ENCODE results near the gene GRIPAP1. TPM values are rescaled to one million over a fixed set of nuclear protein-coding genes. Genes with fewer than 3 reads are reported as not detected.

GRIPAP1 gene
- total and polyA plus RNA-seq, 2 of the 13 experiments (the other 11 are each of a cell fraction or from before 2014, with no cell fraction given) = 16.1 to 22.6 TPM

GRCh38 chrX:48956728-48957414 lies 45.2 kb downstream of the GRIPAP1 start (continued):
- TF ChIP-seq RXRA (CRISPR knock-in tag; IDR thresholded peaks at IDR 0.05) (no peak), SOX13 (IDR thresholded peaks at IDR 0.05) (no peak), SOX13 (CRISPR knock-in tag; conservative IDR thresholded peaks at IDR 0.05 in 1 of 2, IDR thresholded peaks at IDR 0.05 in 1 of 2) (no peak)

GRCh38 chrX:48948589-48948988 lies 53.5 kb downstream of the GRIPAP1 start:
- Histone ChIP-seq H3K9ac (ENCODE audit: insufficient read depth, low read depth, low read length) (no peak overlapping the region), H3K4me2 (ENCODE audit: low read depth, low read length) (no peak overlapping the region), H3K4me1 (ENCODE audit: insufficient read depth, low read length) (peaks cover 15% of the 10 kb centered on the region), H3K79me2 (ENCODE audit: insufficient read depth, low read length) (peaks cover 32% of the 10 kb centered on the region), H3K27me3 (ENCODE audit: control insufficient read depth in 1 of 2, insufficient read depth in 2 of 2, low read length in 2 of 2) (no peaks in the 10 kb centered on the region), H2AFZ (ENCODE audit: low read length) (no peak overlapping the region), H3K4me3 (replicated peaks in 1 of 3; ENCODE audit: insufficient read depth in 1 of 3, low read depth in 2 of 3, low read length in 3 of 3) (no peak overlapping the region), H3K9me3 (ENCODE audit: low read length) (no peaks in the 10 kb centered on the region), H4K20me1 (ENCODE audit: insufficient read depth, low read length) (peaks cover 4% of the 10 kb centered on the region; the same call in 1 of the 2 replicates), H3K27ac (ENCODE audit: extremely low read length, insufficient read depth, low read length) (no peak overlapping the region), H3K36me3 (replicated peaks in 1 of 2; ENCODE audit: control insufficient read depth in 1 of 2, insufficient read depth in 2 of 2, low read length in 2 of 2) (no peaks in the 10 kb centered on the region)
- no peak for FAIRE-seq
- ATAC-seq = no peak
- intact Hi-C loops (cut with micrococcal nuclease; ENCODE audit: unreplicated experiment) (loop anchor here (5.0 kb wide), 1 partner anchor 186 kb away; the partner anchor contains the start of gene GLOD5), in situ Hi-C loops (cut with HindIII; ENCODE audit: extremely low pct_ligation_motif_present, low pct_unique_long_range_greater_than_20kb) (no loop called here)
- ChIA-PET POLR2A (no interaction called here), CTCF (ENCODE audit: low intra/inter-chr PET ratio, low total read pairs) (no interaction called here)
- no peak for DNase-seq (ENCODE audit: low spot score)
- no CpG with 5 or more reads among the region's 1 CpG for whole genome bisulfite sequencing (ENCODE audit: low lambda C conversion rate)
- TF ChIP-seq ZMYM2 (CRISPR knock-in tag; IDR thresholded peaks at IDR 0.05) (no peak), TGIF2 (CRISPR knock-in tag; IDR thresholded peaks at IDR 0.05) (no peak), SSRP1 (CRISPR knock-in tag; IDR thresholded peaks at IDR 0.05) (no peak), ZNF101 (CRISPR knock-in tag; IDR thresholded peaks at IDR 0.05; ENCODE audit: borderline replicate concordance, low read depth) (no peak), ZNF7 (CRISPR knock-in tag; IDR thresholded peaks at IDR 0.05) (no peak), ZC3H4 (CRISPR knock-in tag; IDR thresholded peaks at IDR 0.05; ENCODE audit: borderline replicate concordance) (no peak), SUZ12 (IDR thresholded peaks at IDR 0.05; ENCODE audit: low read depth, low read length) (no peak), HMGA1 (CRISPR knock-in tag; conservative IDR thresholded peaks at IDR 0.05) (no peak), HMG20A (CRISPR knock-in tag; IDR thresholded peaks at IDR 0.05; ENCODE audit: borderline replicate concordance) (no peak), KDM2A (CRISPR knock-in tag; IDR thresholded peaks at IDR 0.05; ENCODE audit: borderline replicate concordance, low read depth) (no peak), ZNF572 (CRISPR knock-in tag; IDR thresholded peaks at IDR 0.05) (no peak), PHF8 (CRISPR knock-in tag; IDR thresholded peaks at IDR 0.05) (no peak), GFI1 (CRISPR knock-in tag; IDR thresholded peaks at IDR 0.05; ENCODE audit: borderline replicate concordance) (no peak), ZBTB38 (CRISPR knock-in tag; IDR thresholded peaks at IDR 0.05) (no peak), KAT7 (CRISPR knock-in tag; IDR thresholded peaks at IDR 0.05; ENCODE audit: borderline replicate concordance) (no peak)
- BruUV-seq (replicated peaks) = no TSS peak
